Kidney (tissue), 14 donors: ENCODE measurements around the gene BCAS3. TPM values are rescaled to one million over a fixed set of nuclear protein-coding genes. Genes with fewer than 3 reads are reported as not detected.

Source experiments
- DNase-seq, 5 donors: peaks; one replicate each; pipeline ENCODE4 v3.0.0-alpha.2; 2013 to 2020
- FAIRE-seq: peaks from 2 replicates; lab custom pipeline; 2012; peaks lifted over from hg19 to GRCh38; lab: Jason Lieb, UNC
- H3K27ac ChIP-seq, 2 donors: one replicate each; pipeline ENCODE4 v1.7.0; 2013; ENCODE audit warnings: low read depth in 2 of 2, low read length in 2 of 2, inconsistent platforms in 1 of 2
- H3K27me3 ChIP-seq: one replicate; pipeline ENCODE4 v1.7.1; 2013; ENCODE audit warnings: low read length, inconsistent platforms; ENCODE audit not compliant: control insufficient read depth, insufficient read depth
- H3K36me3 ChIP-seq, 3 donors: one replicate each; pipeline versions ENCODE4 v1.7.0 to v1.7.1; 2013; ENCODE audit warnings: low read length in 3 of 3, control low read depth in 1 of 3, inconsistent platforms in 1 of 3; ENCODE audit not compliant: insufficient read depth in 3 of 3, control insufficient read depth in 2 of 3
- H3K4me1 ChIP-seq, 3 donors: one replicate each; pipeline versions ENCODE4 v1.7.0 to v1.7.1; 2013; ENCODE audit warnings: low read length in 3 of 3, inconsistent platforms in 1 of 3, low read depth in 1 of 3; ENCODE audit not compliant: control insufficient read depth in 2 of 3, insufficient read depth in 2 of 3
- H3K4me3 ChIP-seq, 3 donors: one replicate each; pipeline versions ENCODE4 v1.7.0 to v1.8.1; 2013; ENCODE audit warnings: low read length in 3 of 3, control low read depth in 1 of 3, inconsistent platforms in 1 of 3
- H3K9ac ChIP-seq, 3 donors: one replicate each; pipeline versions ENCODE4 v1.7.0 to v1.7.1; 2013; ENCODE audit warnings: low read length in 3 of 3, control low read depth in 1 of 3, inconsistent platforms in 1 of 3
- H3K9me3 ChIP-seq, 3 donors: one replicate each; pipeline versions ENCODE4 v1.7.0 to v1.7.1; 2013; ENCODE audit warnings: low read length in 3 of 3, control low read depth in 1 of 3, inconsistent platforms in 1 of 3; ENCODE audit not compliant: control insufficient read depth in 2 of 3, insufficient read depth in 1 of 3
- CTCF ChIP-seq: IDR thresholded peaks from 3 replicates; pipeline ENCODE4 v1.5.1; 2012; ENCODE audit warnings: mild to moderate bottlenecking, moderate library complexity, borderline replicate concordance; ENCODE audit not compliant: insufficient read depth; ENCODE audit errors: extremely low read depth
- intact Hi-C: fragments of 100-400 bp; cut with DNase I; formaldehyde crosslinking; loops from one replicate; pipeline ENCODE4 v1.11.1; 2022
- polyA plus RNA-seq: library from polyadenylated mRNA; stranded (reverse); fragments of 350-450 nt; fragmentation: Illumina TruSeq; extraction: RNeasy Lipid Tissue Mini Kit (QIAGEN cat#74804); gene quantifications from one replicate; pipeline ENCODE4 v1.2.3, GENCODE V29; 2014; ENCODE audit warnings: low read depth, low replicate concordance; ENCODE audit not compliant: insufficient read depth
- total RNA-seq: library from RNA; stranded (reverse); fragmentation: NEBNext Ultra II Directional; extraction: Animal tissue kit (Norgen Biotek cat#: 25700); gene quantifications from one replicate; pipeline ENCODE4 v1.2.1, GENCODE V29; 2021
- donor health status: control.
- donor health status: control.
- donor health status: control.
- donor health status: control.
- donor health status: control.
- donor health status: DM: yes; HTN: yes; CAD: no.
- donor health status: Normal renal cell carcinoma (clear cell type).

BCAS3 gene
- total and polyA plus RNA-seq, 2 donors from 2014 or later = 18.3 to 44.1 TPM

DNA sequence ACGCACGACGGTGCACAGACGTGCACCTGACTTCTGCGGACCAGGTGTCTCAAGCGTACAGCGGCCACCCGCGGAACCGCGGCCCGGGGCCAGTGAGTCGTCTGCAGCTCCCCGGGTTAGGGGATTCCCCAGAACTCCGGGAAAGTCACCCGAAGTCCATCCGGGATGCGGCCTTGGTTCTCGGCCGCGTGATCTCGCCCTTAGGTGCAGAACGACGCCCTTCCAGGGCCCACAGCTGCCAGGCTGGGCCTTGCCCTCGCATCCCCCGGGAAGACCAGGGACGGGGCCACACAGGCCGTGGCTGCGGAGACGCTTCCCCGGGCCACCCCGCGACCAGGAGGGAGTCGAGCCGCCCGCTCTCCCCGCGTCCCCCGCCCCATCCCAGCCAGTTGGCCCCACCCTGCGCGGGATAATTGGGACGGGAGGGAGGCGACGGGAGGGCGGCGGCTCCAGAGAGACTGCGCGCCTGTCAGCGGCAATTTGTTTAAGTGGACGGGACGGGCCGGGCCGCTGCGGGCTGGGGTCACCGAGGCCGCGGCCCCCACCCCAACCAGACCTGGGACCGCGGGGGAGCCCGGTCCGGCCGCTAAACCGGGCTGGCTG, 718.4 kb downstream of the BCAS3 start:
- Histone ChIP-seq H3K4me3 (peak overlapping the region; percentile 21 to 52 (median 24)), H3K27me3 (peaks cover 4% of the 10 kb centered on the region), H3K36me3 (peaks cover 0 to under 1% (median 0%) of the 10 kb centered on the region in 3 donors), H3K4me1 (peaks cover 0 to 23% (median 6%) of the 10 kb centered on the region in 3 donors), H3K9ac (peak overlapping the region in 2 of 3 donors; percentile 22 to 58), H3K9me3 (no peaks in the 10 kb centered on the region), H3K27ac (peak overlapping the region; percentile 85 to 95)
- no peak for FAIRE-seq
- no peak for TF ChIP-seq CTCF
- DNase-seq = peak in 3 of 5 donors; percentile 31 to 79 (median 48)
- intact Hi-C loops = no loop called here

GRCh38 chr17:61396586-61397085, 719.0 kb downstream of the BCAS3 start:
- no peaks in the 10 kb centered on the region for H3K9me3 ChIP-seq

GRCh38 chr17:61397086-61397842, 719.6 kb downstream of the BCAS3 start:
- H3K9ac ChIP-seq = peak overlapping the region; percentile 43 to 75 (median 43)
- no peak for TF ChIP-seq CTCF
- intact Hi-C loops = no loop called here
- H3K9me3 ChIP-seq = no peaks in the 10 kb centered on the region
- peaks cover 0 to 23% (median 6%) of the 10 kb centered on the region in 3 donors for H3K4me1 ChIP-seq
- H3K27me3 ChIP-seq = peaks cover 6% of the 10 kb centered on the region
- H3K36me3 ChIP-seq = peaks cover 0 to 5% (median 0%) of the 10 kb centered on the region in 3 donors
- H3K4me3 ChIP-seq = peak overlapping the region; percentile 71 to 86 (median 82)
- peak overlapping the region; percentile 88 to 95 for H3K27ac ChIP-seq
- FAIRE-seq = no peak
- peak; percentile 81 to 91 (median 84) for DNase-seq

More at GRCh38 chr17:61396586-61397085, 719.0 kb downstream of the BCAS3 start:
- Histone ChIP-seq H3K36me3 (peaks cover 0 to 5% (median 0%) of the 10 kb centered on the region in 3 donors), H3K4me3 (peak overlapping the region; percentile 10 to 52 (median 31)), H3K27ac (peak overlapping the region; percentile 85 to 95), H3K4me1 (peaks cover 0 to 23% (median 6%) of the 10 kb centered on the region in 3 donors), H3K27me3 (peaks cover 5% of the 10 kb centered on the region), H3K9ac (peak overlapping the region in 2 of 3 donors; percentile 22 to 58)
- TF ChIP-seq CTCF = no peak
- FAIRE-seq (no peak), DNase-seq (peak in 3 of 5 donors; percentile 34 to 76 (median 46))
- intact Hi-C loops = no loop called here
